HEK293 (cell line): ENCODE data around the gene CHMP4A.

Experiments
- CTCF ChIA-PET: fragments of 350-600 bp; formaldehyde crosslinking; extraction: SDS; loops from one replicate; lab custom pipeline; 2021; ENCODE audit warnings: antibody characterized with exemption; lab: Yijun Ruan, JAX
- POLR2A ChIA-PET: fragments of 300-600 bp; formaldehyde crosslinking; extraction: SDS; loops from one replicate; lab custom pipeline; 2020; ENCODE audit warnings: antibody characterized with exemption, inconsistent platforms; lab: Yijun Ruan, JAX
- H3K27ac ChIP-seq: fragments of 200-500 bp; sonication (Bioruptor generic); 2 replicates; pipeline ENCODE4 v1.5.1; 2014; ENCODE audit warnings: low read depth, low read length, control low read depth, inconsistent platforms; ENCODE audit errors: extremely low read depth
- H3K36me3 ChIP-seq, 2 experiments: fragments of 200-500 bp in 1 of 2; sonication (Bioruptor generic) in 1 of 2; 1 replicate in 1 of 2; 2 replicates in 1 of 2; pipeline ENCODE4 v1.5.1; 2014 to 2017; ENCODE audit warnings: inconsistent platforms in 2 of 2, low read length in 2 of 2; ENCODE audit not compliant: control insufficient read depth in 2 of 2, insufficient read depth in 1 of 2
- H3K4me1 ChIP-seq: fragments of 200-500 bp; sonication (Bioruptor generic); 2 replicates; pipeline ENCODE4 v1.5.1; 2014; ENCODE audit warnings: mild to moderate bottlenecking, low read length, inconsistent platforms; ENCODE audit not compliant: control insufficient read depth, insufficient read depth
- H3K4me3 ChIP-seq: 2 replicates; pipeline ENCODE4 v1.5.1; 2011; ENCODE audit warnings: low read depth, mild to moderate bottlenecking, control low read depth, low read length, moderate library complexity
- H3K9me3 ChIP-seq: fragments of 200-500 bp; sonication (Bioruptor generic); 2 replicates; pipeline ENCODE4 v1.5.1; 2014; ENCODE audit warnings: low read depth, low read length, inconsistent platforms; ENCODE audit not compliant: control insufficient read depth, insufficient read depth
- EGR2 ChIP-seq: fragments of 450-650 bp; formaldehyde crosslinking; IDR thresholded peaks from 2 replicates; pipeline ENCODE4 v1.5.1; 2016; ENCODE audit warnings: low read depth, missing biosample characterization, missing genetic modification characterization
- GLI2 ChIP-seq: fragments of 450-650 bp; formaldehyde crosslinking; IDR thresholded peaks from 2 replicates; pipeline ENCODE4; 2017; ENCODE audit warnings: missing biosample characterization, missing genetic modification characterization, low read depth, borderline replicate concordance
- WT1 ChIP-seq: fragments of 450-650 bp; formaldehyde crosslinking; IDR thresholded peaks from 2 replicates; pipeline ENCODE4 v1.5.1; 2016; ENCODE audit warnings: missing biosample characterization, missing genetic modification characterization
- ZBTB17 ChIP-seq: fragments of 450-650 bp; formaldehyde crosslinking; IDR thresholded peaks from 2 replicates; pipeline ENCODE4 v1.5.1; 2016; ENCODE audit warnings: missing biosample characterization, missing genetic modification characterization
- ZFHX2 ChIP-seq: fragments of 450-650 bp; formaldehyde crosslinking; conservative IDR thresholded peaks from 2 replicates; pipeline ENCODE4 v1.5.1; 2016; ENCODE audit warnings: missing biosample characterization, missing genetic modification characterization
- ZFP69B ChIP-seq: fragments of 450-650 bp; formaldehyde crosslinking; IDR thresholded peaks from 2 replicates; pipeline ENCODE4 v1.5.1; 2016; ENCODE audit warnings: missing biosample characterization, missing genetic modification characterization
- ZNF2 ChIP-seq: fragments of 450-650 bp; formaldehyde crosslinking; IDR thresholded peaks from 2 replicates; pipeline ENCODE4 v1.5.1; 2016; ENCODE audit warnings: missing biosample characterization, missing genetic modification characterization
- ZNF324 ChIP-seq: fragments of 450-650 bp; formaldehyde crosslinking; IDR thresholded peaks from 2 replicates; pipeline ENCODE4 v1.5.1; 2016; ENCODE audit warnings: missing biosample characterization, missing genetic modification characterization
- ZNF335 ChIP-seq: fragments of 450-650 bp; formaldehyde crosslinking; conservative IDR thresholded peaks from 2 replicates; pipeline ENCODE4 v1.5.1; 2016; ENCODE audit warnings: missing biosample characterization, missing genetic modification characterization
- ZNF366 ChIP-seq: fragments of 450-650 bp; formaldehyde crosslinking; conservative IDR thresholded peaks from 2 replicates; pipeline ENCODE4 v1.5.1; 2016; ENCODE audit warnings: missing biosample characterization, missing genetic modification characterization
- ZNF544 ChIP-seq: fragments of 450-650 bp; formaldehyde crosslinking; IDR thresholded peaks from 2 replicates; pipeline ENCODE4 v1.5.0; 2017; ENCODE audit warnings: missing biosample characterization, missing genetic modification characterization
- ZNF660 ChIP-seq: fragments of 450-650 bp; IDR thresholded peaks from 2 replicates; pipeline ENCODE4 v1.5.1; 2018; ENCODE audit warnings: missing biosample characterization, mild to moderate bottlenecking, missing genetic modification characterization
- ZNF707 ChIP-seq: fragments of 450-650 bp; formaldehyde crosslinking; IDR thresholded peaks from 2 replicates; pipeline ENCODE4 v1.5.1; 2016; ENCODE audit warnings: missing biosample characterization, missing genetic modification characterization
- TF ChIP-seq, protein P1 (sequence below): fragments of 450-650 bp; formaldehyde crosslinking; IDR thresholded peaks from 2 replicates; pipeline ENCODE4 v1.5.1; 2016; ENCODE audit warnings: missing biosample characterization, missing genetic modification characterization, low read depth
- TF ChIP-seq, protein P2 (sequence below): fragments of 450-650 bp; formaldehyde crosslinking; IDR thresholded peaks from 2 replicates; pipeline ENCODE4 v1.5.1; 2016; ENCODE audit warnings: missing biosample characterization, missing genetic modification characterization
- TF ChIP-seq, protein P3 (sequence below): fragments of 450-650 bp; formaldehyde crosslinking; IDR thresholded peaks from 2 replicates; pipeline ENCODE4 v1.5.1; 2016; ENCODE audit warnings: missing biosample characterization, missing genetic modification characterization
- TF ChIP-seq, protein P4 (sequence below): fragments of 450-650 bp; formaldehyde crosslinking; optimal IDR thresholded peaks from 2 replicates; pipeline ENCODE3; 2016; ENCODE audit warnings: missing biosample characterization, mild to moderate bottlenecking, missing genetic modification characterization

Gene CHMP4A

DNA sequence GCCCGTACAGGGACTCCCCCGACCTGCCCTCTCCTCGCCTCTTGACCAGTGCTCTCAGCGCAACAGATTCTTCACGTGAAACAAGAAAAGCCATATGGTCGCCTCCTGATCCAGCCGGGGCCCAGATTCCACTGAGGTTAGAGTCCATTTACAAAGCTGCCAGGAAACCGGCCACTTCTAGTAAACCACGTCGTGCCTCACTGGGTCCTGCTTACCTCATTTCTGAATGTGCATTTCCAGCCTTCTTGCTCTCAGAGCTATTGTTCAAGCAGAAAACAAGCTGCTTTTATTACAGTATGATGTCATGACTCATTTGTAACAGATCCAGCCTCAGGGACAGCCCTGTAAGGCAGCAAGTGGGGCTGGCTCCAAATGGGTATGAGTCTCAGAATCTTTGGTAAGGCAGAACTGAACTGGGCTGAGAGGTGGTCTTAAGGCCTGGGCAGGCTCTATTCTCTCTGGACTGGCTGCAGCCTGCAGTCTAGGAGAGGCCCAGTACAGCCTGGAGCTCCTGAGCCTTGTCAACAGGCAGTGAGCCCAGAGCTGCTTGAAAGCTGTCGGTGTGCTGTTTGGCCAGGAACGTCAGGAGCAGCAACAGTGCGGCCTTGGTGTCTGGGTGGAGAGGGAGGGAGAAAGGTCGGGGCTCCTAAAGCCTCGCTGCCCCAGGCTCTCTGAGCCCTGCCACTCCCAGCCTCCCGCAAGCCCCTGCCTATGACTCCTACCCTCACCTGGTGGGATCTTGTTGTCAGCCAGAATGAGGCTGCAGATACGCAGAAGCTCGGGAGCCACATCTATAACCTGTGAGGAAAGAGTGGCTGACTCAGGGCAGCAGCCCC is 33.1 kb downstream of the CHMP4A start (continued):
- TF ChIP-seq, protein P1, sequence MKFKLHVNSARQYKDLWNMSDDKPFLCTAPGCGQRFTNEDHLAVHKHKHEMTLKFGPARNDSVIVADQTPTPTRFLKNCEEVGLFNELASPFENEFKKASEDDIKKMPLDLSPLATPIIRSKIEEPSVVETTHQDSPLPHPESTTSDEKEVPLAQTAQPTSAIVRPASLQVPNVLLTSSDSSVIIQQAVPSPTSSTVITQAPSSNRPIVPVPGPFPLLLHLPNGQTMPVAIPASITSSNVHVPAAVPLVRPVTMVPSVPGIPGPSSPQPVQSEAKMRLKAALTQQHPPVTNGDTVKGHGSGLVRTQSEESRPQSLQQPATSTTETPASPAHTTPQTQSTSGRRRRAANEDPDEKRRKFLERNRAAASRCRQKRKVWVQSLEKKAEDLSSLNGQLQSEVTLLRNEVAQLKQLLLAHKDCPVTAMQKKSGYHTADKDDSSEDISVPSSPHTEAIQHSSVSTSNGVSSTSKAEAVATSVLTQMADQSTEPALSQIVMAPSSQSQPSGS (tag by site-specific recombination) = peak; percentile 98
- TF ChIP-seq ZNF544 (tag by site-specific recombination) = no peak
- TF ChIP-seq, protein P2, sequence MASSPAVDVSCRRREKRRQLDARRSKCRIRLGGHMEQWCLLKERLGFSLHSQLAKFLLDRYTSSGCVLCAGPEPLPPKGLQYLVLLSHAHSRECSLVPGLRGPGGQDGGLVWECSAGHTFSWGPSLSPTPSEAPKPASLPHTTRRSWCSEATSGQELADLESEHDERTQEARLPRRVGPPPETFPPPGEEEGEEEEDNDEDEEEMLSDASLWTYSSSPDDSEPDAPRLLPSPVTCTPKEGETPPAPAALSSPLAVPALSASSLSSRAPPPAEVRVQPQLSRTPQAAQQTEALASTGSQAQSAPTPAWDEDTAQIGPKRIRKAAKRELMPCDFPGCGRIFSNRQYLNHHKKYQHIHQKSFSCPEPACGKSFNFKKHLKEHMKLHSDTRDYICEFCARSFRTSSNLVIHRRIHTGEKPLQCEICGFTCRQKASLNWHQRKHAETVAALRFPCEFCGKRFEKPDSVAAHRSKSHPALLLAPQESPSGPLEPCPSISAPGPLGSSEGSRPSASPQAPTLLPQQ (tag by site-specific recombination) = peak; percentile 71
- 0 out of 2 replicates have a peak, but pooled peaks have one; percentile 42 for TF ChIP-seq ZNF2
- peak; percentile 89 for TF ChIP-seq ZBTB17 (tag by site-specific recombination)
- peak; percentile 38 for TF ChIP-seq ZNF335 (tag by site-specific recombination)
- no peak for TF ChIP-seq GLI2 (tag by site-specific recombination)
- TF ChIP-seq, protein P3, sequence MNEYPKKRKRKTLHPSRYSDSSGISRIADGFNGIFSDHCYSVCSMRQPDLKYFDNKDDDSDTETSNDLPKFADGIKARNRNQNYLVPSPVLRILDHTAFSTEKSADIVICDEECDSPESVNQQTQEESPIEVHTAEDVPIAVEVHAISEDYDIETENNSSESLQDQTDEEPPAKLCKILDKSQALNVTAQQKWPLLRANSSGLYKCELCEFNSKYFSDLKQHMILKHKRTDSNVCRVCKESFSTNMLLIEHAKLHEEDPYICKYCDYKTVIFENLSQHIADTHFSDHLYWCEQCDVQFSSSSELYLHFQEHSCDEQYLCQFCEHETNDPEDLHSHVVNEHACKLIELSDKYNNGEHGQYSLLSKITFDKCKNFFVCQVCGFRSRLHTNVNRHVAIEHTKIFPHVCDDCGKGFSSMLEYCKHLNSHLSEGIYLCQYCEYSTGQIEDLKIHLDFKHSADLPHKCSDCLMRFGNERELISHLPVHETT (tag by site-specific recombination) = 0 out of 2 replicates have a peak, but pooled peaks have one; percentile 51
- 0 out of 2 replicates have a peak, but pooled peaks have one; percentile 39 for TF ChIP-seq ZNF324 (tag by site-specific recombination)
- TF ChIP-seq ZNF660 (tag by site-specific recombination) = peak; percentile 63
- TF ChIP-seq ZNF707 (tag by site-specific recombination) = no peak
- TF ChIP-seq ZFP69B (tag by site-specific recombination) = peak; percentile 56; the same call in 1 of the 2 replicates
- TF ChIP-seq ZNF366 (tag by site-specific recombination) = peak; percentile 67
- no peak for TF ChIP-seq WT1 (tag by site-specific recombination)

DNA sequence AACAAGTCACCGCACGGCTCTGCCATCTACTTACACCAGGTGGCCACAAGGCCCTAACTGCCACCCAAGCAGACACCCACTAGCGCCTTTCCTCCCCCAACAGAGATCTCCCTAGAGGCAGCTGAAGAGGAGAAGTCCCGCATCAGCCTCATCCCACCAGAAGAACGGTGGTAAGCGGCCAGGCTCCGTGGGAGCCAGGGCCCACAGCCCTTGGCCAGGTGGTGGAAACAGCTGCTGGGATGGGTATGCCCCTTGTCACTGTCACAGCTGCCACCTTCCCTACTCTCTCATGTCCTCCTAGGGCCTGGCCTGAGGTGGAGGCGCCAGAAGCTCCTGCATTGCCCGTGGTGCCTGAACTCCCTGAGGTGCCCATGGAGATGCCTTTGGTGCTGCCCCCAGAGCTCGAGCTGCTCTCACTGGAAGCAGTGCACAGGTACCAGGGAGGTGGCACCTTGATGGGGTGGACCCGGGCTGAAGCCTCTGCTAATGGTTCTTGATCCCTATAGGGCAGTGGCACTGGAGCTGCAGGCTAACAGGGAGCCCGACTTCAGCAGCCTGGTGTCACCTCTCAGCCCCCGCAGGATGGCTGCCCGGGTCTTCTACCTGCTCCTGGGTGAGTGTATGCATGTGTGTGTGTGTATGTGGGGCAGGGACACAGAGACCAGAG is 33.9 kb downstream of the CHMP4A start:
- no peak overlapping the region for H3K27ac ChIP-seq
- no peaks in the 10 kb centered on the region for H3K4me1 ChIP-seq
- H3K9me3 ChIP-seq = no peaks in the 10 kb centered on the region
- TF ChIP-seq, protein P4, sequence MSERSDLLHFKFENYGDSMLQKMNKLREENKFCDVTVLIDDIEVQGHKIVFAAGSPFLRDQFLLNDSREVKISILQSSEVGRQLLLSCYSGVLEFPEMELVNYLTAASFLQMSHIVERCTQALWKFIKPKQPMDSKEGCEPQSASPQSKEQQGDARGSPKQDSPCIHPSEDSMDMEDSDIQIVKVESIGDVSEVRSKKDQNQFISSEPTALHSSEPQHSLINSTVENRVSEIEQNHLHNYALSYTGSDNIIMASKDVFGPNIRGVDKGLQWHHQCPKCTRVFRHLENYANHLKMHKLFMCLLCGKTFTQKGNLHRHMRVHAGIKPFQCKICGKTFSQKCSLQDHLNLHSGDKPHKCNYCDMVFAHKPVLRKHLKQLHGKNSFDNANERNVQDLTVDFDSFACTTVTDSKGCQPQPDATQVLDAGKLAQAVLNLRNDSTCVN (tag by site-specific recombination) = no peak
- TF ChIP-seq ZFHX2 (tag by site-specific recombination) (0 out of 2 replicates have a peak, but pooled peaks have one; percentile 11), EGR2 (peak; percentile 77)
- ChIA-PET CTCF (interaction anchor here (0.6 to 1.7 kb wide), 2 partner anchors 121 to 153 kb away, joined by 4 to 5 read pairs; no protein-coding TSS in a partner anchor), POLR2A (interaction anchor here (1.0 to 2.0 kb wide), 4 partner anchors 9 to 66 kb away, joined by 3 to 8 read pairs (median 4); partner anchors contain the start of gene IRF9)
- peaks cover 0 to 78% of the 10 kb centered on the region in 2 experiments; a peak in 2 of 3 replicates for H3K36me3 ChIP-seq
- no peak overlapping the region for H3K4me3 ChIP-seq
